ENCODE measurements around the gene RPS6KA5.

RPS6KA5 gene

GRCh38 chr14:90900476-90901083, 159.9 kb downstream of the RPS6KA5 start:
- in situ Hi-C loops (cut with MboI; ENCODE audit: low sequenced_read_pairs, unreplicated experiment), result loop anchor here (10.0 kb wide), 2 partner anchors 274 to 384 kb away; no protein-coding TSS in a partner anchor
- no peak for TF ChIP-seq CTCF (IDR thresholded peaks at IDR 0.05; ENCODE audit: borderline replicate concordance, control extremely low read depth, extremely low read depth, insufficient read depth, missing control alignments)
- DNase-seq (ENCODE audit: low spot score), result no peak

- DNase-seq (ENCODE audit: low spot score), result no peak
- in situ Hi-C loops (cut with MboI; ENCODE audit: low sequenced_read_pairs, unreplicated experiment), result no loop called here
- no peak for TF ChIP-seq CTCF (IDR thresholded peaks at IDR 0.05; ENCODE audit: borderline replicate concordance, control extremely low read depth, extremely low read depth, insufficient read depth, missing control alignments)
These were observed 163.4 kb downstream of the RPS6KA5 start for GRCh38 chr14:90897022-90897421.

GRCh38 chr14:90894241-90894640, 166.2 kb downstream of the RPS6KA5 start:
- TF ChIP-seq CTCF (IDR thresholded peaks at IDR 0.05; ENCODE audit: borderline replicate concordance, control extremely low read depth, extremely low read depth, insufficient read depth, missing control alignments), result no peak
- no peak for DNase-seq (ENCODE audit: low spot score)
- in situ Hi-C loops (cut with MboI; ENCODE audit: low sequenced_read_pairs, unreplicated experiment), result no loop called here

- DNase-seq (ENCODE audit: low spot score), result no peak
- TF ChIP-seq CTCF (IDR thresholded peaks at IDR 0.05; ENCODE audit: borderline replicate concordance, control extremely low read depth, extremely low read depth, insufficient read depth, missing control alignments), result no peak
- in situ Hi-C loops (cut with MboI; ENCODE audit: low sequenced_read_pairs, unreplicated experiment), result no loop called here
These were observed 166.9 kb downstream of the RPS6KA5 start for GRCh38 chr14:90893510-90893909.

GRCh38 chr14:90892970-90893369, 167.5 kb downstream of the RPS6KA5 start:
- DNase-seq (ENCODE audit: low spot score), result no peak
- in situ Hi-C loops (cut with MboI; ENCODE audit: low sequenced_read_pairs, unreplicated experiment), result no loop called here
- no peak for TF ChIP-seq CTCF (IDR thresholded peaks at IDR 0.05; ENCODE audit: borderline replicate concordance, control extremely low read depth, extremely low read depth, insufficient read depth, missing control alignments)

GRCh38 chr14:90891326-90891725, 169.1 kb downstream of the RPS6KA5 start:
- no peak for DNase-seq (ENCODE audit: low spot score)
- in situ Hi-C loops (cut with MboI; ENCODE audit: low sequenced_read_pairs, unreplicated experiment), result no loop called here
- TF ChIP-seq CTCF (IDR thresholded peaks at IDR 0.05; ENCODE audit: borderline replicate concordance, control extremely low read depth, extremely low read depth, insufficient read depth, missing control alignments), result no peak
